SK-N-SH (cell line): Measurements from ENCODE around the gene TM9SF3. TPM values are rescaled to one million over a fixed set of nuclear protein-coding genes. Genes with fewer than 3 reads are reported as not detected.

ENCODE experiments used
- CTCF ChIA-PET: fragments of 300-600, 350-600 bp; formaldehyde crosslinking; extraction: SDS; loops from one replicate; lab custom pipeline; 2021; lab: Yijun Ruan, JAX
- POLR2A ChIA-PET: fragments of 350-600 bp; sonication (Branson Sonifier 250); formaldehyde crosslinking; extraction: SDS; loops from one replicate; lab custom pipeline; 2020; ENCODE audit warnings: antibody characterized with exemption, inconsistent platforms; lab: Yijun Ruan, JAX
- DNase-seq: peaks from one replicate; pipeline ENCODE4 v3.0.0; 2012
- H2AFZ ChIP-seq: fragments of 200-600 bp; sonication (generic); 2 replicates; pipeline ENCODE4 v1.8.1; 2016; ENCODE audit warnings: antibody characterized with exemption, mild to moderate bottlenecking, low read depth
- H3F3A ChIP-seq: fragments of 200-600 bp; sonication (generic); replicated peaks from 2 replicates; pipeline ENCODE3; 2016; ENCODE audit warnings: antibody characterized with exemption, mild to moderate bottlenecking; ENCODE audit not compliant: insufficient read depth
- H3K27ac ChIP-seq, 2 experiments: fragments of 200-500 bp in 1 of 2; fragments of 200-600 bp in 1 of 2; sonication (Bioruptor generic) in 1 of 2; sonication (generic), shearing (Covaris generic) in 1 of 2; 2 replicates each; pipeline versions ENCODE4 v1.5.1 to v1.6.1; 2014 to 2016; ENCODE audit warnings: low read depth in 2 of 2, inconsistent platforms in 1 of 2, low read length in 1 of 2, mild to moderate bottlenecking in 1 of 2, mixed read lengths in 1 of 2
- H3K27me3 ChIP-seq: fragments of 200-600 bp; sonication (generic), shearing (Covaris generic); 2 replicates; pipeline ENCODE4 v1.6.1; 2016; ENCODE audit warnings: mixed run types; ENCODE audit not compliant: insufficient read depth
- H3K36me3 ChIP-seq, 2 experiments: fragments of 200-500 bp in 1 of 2; fragments of 200-600 bp in 1 of 2; sonication (Bioruptor generic) in 1 of 2; sonication (generic) in 1 of 2; replicated peaks in 1 of 2; 2 replicates each; pipeline versions ENCODE3 to v1.5.1; 2014 to 2016; ENCODE audit warnings: low read length in 1 of 2, mild to moderate bottlenecking in 1 of 2; ENCODE audit not compliant: insufficient read depth in 2 of 2, control insufficient read depth in 1 of 2
- H3K4me1 ChIP-seq, 2 experiments: fragments of 200-500 bp in 1 of 2; fragments of 200-600 bp in 1 of 2; sonication (Bioruptor generic) in 1 of 2; sonication (generic), shearing (Covaris generic) in 1 of 2; 2 replicates each; pipeline versions ENCODE4 v1.5.1 to v1.6.1; 2014 to 2016; ENCODE audit warnings: low read depth in 1 of 2, low read length in 1 of 2, mixed run types in 1 of 2; ENCODE audit not compliant: insufficient read depth in 2 of 2, control insufficient read depth in 1 of 2
- H3K4me2 ChIP-seq: fragments of 200-600 bp; sonication (generic), shearing (Covaris generic); 2 replicates; pipeline ENCODE4 v1.6.1; 2017; ENCODE audit warnings: mixed run types
- H3K4me3 ChIP-seq, 2 experiments: fragments of 200-500 bp in 1 of 2; fragments of 200-600 bp in 1 of 2; sonication (Bioruptor generic) in 1 of 2; sonication (generic), shearing (Covaris generic) in 1 of 2; 2 replicates each; pipeline versions ENCODE4 v1.5.1 to v1.8.1; 2014 to 2016; ENCODE audit warnings: low read depth in 2 of 2, inconsistent platforms in 1 of 2, low read length in 1 of 2, mild to moderate bottlenecking in 1 of 2, mixed read lengths in 1 of 2, moderate library complexity in 1 of 2
- H3K79me2 ChIP-seq: fragments of 200-600 bp; sonication (generic); 2 replicates; pipeline ENCODE4 v1.8.1; 2017; ENCODE audit warnings: mild to moderate bottlenecking; ENCODE audit not compliant: insufficient read depth
- H3K9ac ChIP-seq: fragments of 200-600 bp; sonication (generic); 2 replicates; pipeline ENCODE4 v1.6.1; 2017; ENCODE audit warnings: mixed run types
- H3K9me2 ChIP-seq: fragments of 200-600 bp; sonication (generic); 2 replicates; pipeline ENCODE4 v1.6.1; 2017; ENCODE audit warnings: mixed run types
- H3K9me3 ChIP-seq: fragments of 200-600 bp; sonication (generic); 2 replicates; pipeline ENCODE4 v1.6.1; 2017; ENCODE audit warnings: mixed run types, mild to moderate bottlenecking, moderate library complexity
- H4K20me1 ChIP-seq: fragments of 200-600 bp; sonication (generic); 2 replicates; pipeline ENCODE4 v1.6.1; 2017; ENCODE audit warnings: mild to moderate bottlenecking, mixed run types; ENCODE audit not compliant: insufficient read depth
- CTCF ChIP-seq: fragments of 200-600 bp; sonication (generic); IDR thresholded peaks from 2 replicates; pipeline ENCODE4 v1.6.1; 2017; ENCODE audit warnings: antibody characterized with exemption, mild to moderate bottlenecking, moderate library complexity
- FOXM1 ChIP-seq: IDR thresholded peaks from 2 replicates; pipeline ENCODE4 v1.4.0; 2012; ENCODE audit warnings: low read depth, mild to moderate bottlenecking
- GABPA ChIP-seq: IDR thresholded peaks from 2 replicates; pipeline ENCODE4 v1.4.0; 2012; ENCODE audit warnings: low read depth, mild to moderate bottlenecking
- POLR2AphosphoS5 ChIP-seq: IDR thresholded peaks from 2 replicates; pipeline ENCODE4 v1.6.1; 2012; ENCODE audit warnings: low read depth, low read length
- RAD21 ChIP-seq: IDR thresholded peaks from 2 replicates; pipeline ENCODE4 v1.6.1; 2012; ENCODE audit warnings: mild to moderate bottlenecking, low read length
- REST ChIP-seq: IDR thresholded peaks from 2 replicates; pipeline ENCODE4 v1.6.1; 2012; ENCODE audit warnings: mild to moderate bottlenecking, low read depth, low read length, moderate library complexity
- RFX5 ChIP-seq: IDR thresholded peaks from 2 replicates; pipeline ENCODE4 v1.6.1; 2012; ENCODE audit warnings: mild to moderate bottlenecking, improper control_type of control experiment, low read length
- SMC3 ChIP-seq: IDR thresholded peaks from 2 replicates; pipeline ENCODE4 v1.6.1; 2012; ENCODE audit warnings: low read depth, low read length, improper control_type of control experiment
- TAF1 ChIP-seq: IDR thresholded peaks from 2 replicates; pipeline ENCODE4 v1.6.1; 2012; ENCODE audit warnings: low read depth, mild to moderate bottlenecking, low read length, moderate library complexity, borderline replicate concordance
- WGBS: methylation state at CpG from one replicate; pipeline ENCODE4 v1.1.6; 2017; ENCODE audit warnings: low lambda C conversion rate; 5-methylcytosine and 5-hydroxymethylcytosine counted together
- polyA plus RNA-seq, 3 experiments: library from polyadenylated mRNA; depleted of rRNA; stranded (reverse); fragments of >200 nt; gene quantifications; 2 replicates each; pipeline ENCODE4 v1.2.3, GENCODE V29; 2012

TM9SF3 gene
- polyA plus RNA-seq, 1 of the 3 experiments (the other 2 are of a cell fraction): 24.9 TPM

GRCh38 chr10:96512524-96513304 lies 74.1 kb downstream of the TM9SF3 start (continued):
- TF ChIP-seq REST (no peak), FOXM1 (no peak), POLR2AphosphoS5 (no peak), RFX5 (no peak)

- peaks cover 9% of the 10 kb centered on the region; the same call in 1 of the 2 replicates for H4K20me1 ChIP-seq
- no peaks in the 10 kb centered on the region for H3K36me3 ChIP-seq
- no peaks in the 10 kb centered on the region for H3K79me2 ChIP-seq
- H3K9me2 ChIP-seq: no peaks in the 10 kb centered on the region
- no peaks in the 10 kb centered on the region for H3K9me3 ChIP-seq
- ChIA-PET CTCF (interaction anchor here (0.6 to 9.0 kb wide), 43 partner anchors 9 to 607 kb away, joined by 3 to 159 read pairs (median 4); partner anchors contain the start of gene TM9SF3), POLR2A (no interaction called here)
- WGBS: 55% methylated on average over 5 of the region's 7 CpGs
- TF ChIP-seq GABPA (no peak), RAD21 (peak; percentile 60), CTCF (peak; percentile 65), TAF1 (no peak), SMC3 (peak; percentile 72)
- peaks cover 11 to 26% of the 10 kb centered on the region in 2 experiments; a peak in 3 of 4 replicates for H3K4me1 ChIP-seq
- no peaks in the 10 kb centered on the region; the same call in 1 of the 2 replicates for H3K27me3 ChIP-seq
- no peak overlapping the region for H3K27ac ChIP-seq
- no peak overlapping the region for H3K9ac ChIP-seq
- no peak overlapping the region; a peak in 1 of 4 replicates for H3K4me3 ChIP-seq
- no peak overlapping the region for H2AFZ ChIP-seq
- peak; percentile 72 for DNase-seq
- no peak overlapping the region for H3K4me2 ChIP-seq
- H3F3A ChIP-seq: peaks cover 23% of the 10 kb centered on the region
Observed at GRCh38 chr10:96511044-96511945, 75.5 kb downstream of the TM9SF3 start.
